ENCODE measurements around the gene PRKCZ.

DNA sequence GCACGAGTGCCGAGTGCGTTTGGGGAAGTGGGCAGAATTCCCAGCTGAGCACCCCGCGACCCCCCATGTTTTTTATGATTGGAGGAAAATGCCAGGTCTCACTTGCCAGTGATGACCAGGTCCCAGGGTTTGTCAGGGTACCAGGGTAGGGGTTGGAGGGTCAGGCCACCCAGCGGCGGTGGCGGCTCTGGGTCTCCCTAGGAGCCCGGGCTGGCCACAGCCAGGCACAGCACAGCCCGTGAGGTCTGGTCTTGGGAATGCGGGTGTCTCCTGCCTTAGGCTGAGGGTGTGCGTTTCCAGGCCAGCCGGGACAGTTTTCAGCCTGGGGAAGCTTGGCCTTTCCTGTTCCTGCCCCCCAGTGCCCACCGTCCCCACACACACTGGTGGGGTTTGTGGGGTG is 22.7 kb downstream of the PRKCZ start:
- TF ChIP-seq POLR2A (IDR thresholded peaks at IDR 0.05; ENCODE audit: extremely low read depth, insufficient read length) (no peak), CTCF (IDR thresholded peaks at IDR 0.05; ENCODE audit: low read depth, low read length) (no peak), MAX (IDR thresholded peaks at IDR 0.05; ENCODE audit: low read depth, low read length) (no peak), MYC (IDR thresholded peaks at IDR 0.05; ENCODE audit: low read depth, low read length) (no peak)

All from NB4 (cell line).